HepG2 (cell line): ENCODE measurements around the gene NEGR1. TPM values are rescaled to one million over a fixed set of nuclear protein-coding genes. Genes with fewer than 3 reads are reported as not detected.

Source experiments
- ATAC-seq: fragments of 200-7000 bp; cut with Tn5 transposase; 3 replicates; pipeline ENCODE4 v1.9.1; 2020; ENCODE audit warnings: mild to moderate bottlenecking, moderate library complexity
- BruUV-seq: library from RNA; stranded (reverse); fragments of 400-500 nt; replicated peaks from 2 replicates; lab custom pipeline; 2021; lab: Mats Ljungman, UMichigan
- CTCF ChIA-PET: fragments of 300-600 bp; formaldehyde crosslinking; extraction: SDS; loops from one replicate; lab custom pipeline; 2021; ENCODE audit warnings: low total read pairs, inconsistent platforms, low intra/inter-chr PET ratio; lab: Yijun Ruan, JAX
- POLR2A ChIA-PET: fragments of 350-600 bp; sonication (Branson Sonifier 250); formaldehyde crosslinking; loops from one replicate; lab custom pipeline; 2020; ENCODE audit warnings: antibody characterized with exemption, inconsistent platforms; lab: Yijun Ruan, JAX
- DNase-seq: peaks from one replicate; pipeline ENCODE4 v3.0.0-alpha.2; 2015; ENCODE audit warnings: low spot score
- FAIRE-seq: peaks from 3 replicates; lab custom pipeline; 2011; peaks lifted over from hg19 to GRCh38; lab: Jason Lieb, UNC
- H2AFZ ChIP-seq: one replicate; pipeline ENCODE4 v1.6.1; 2011; ENCODE audit warnings: low read length, inconsistent platforms
- H3K27ac ChIP-seq: fragments of 300-600 bp; 3 replicates; pipeline ENCODE4 v1.8.0; 2011; ENCODE audit warnings: mixed run types, mild to moderate bottlenecking, mixed read lengths, low read length, inconsistent platforms; ENCODE audit not compliant: insufficient read depth; ENCODE audit errors: extremely low read length
- H3K27me3 ChIP-seq, 2 experiments: fragments of 200-600 bp in 1 of 2; 2 replicates in 1 of 2; 3 replicates in 1 of 2; pipeline versions ENCODE4 v1.6.0 to v1.8.0; 2011; ENCODE audit warnings: low read length in 2 of 2, mild to moderate bottlenecking in 2 of 2, moderate library complexity in 2 of 2, inconsistent platforms in 1 of 2; ENCODE audit not compliant: insufficient read depth in 2 of 2, control insufficient read depth in 1 of 2
- H3K36me3 ChIP-seq, 2 experiments: fragments of 200-600 bp in 1 of 2; replicated peaks in 1 of 2; 2 replicates in 1 of 2; 3 replicates in 1 of 2; pipeline versions ENCODE4 v1.5.1 to v1.8.0; 2011; ENCODE audit warnings: low read length in 2 of 2, inconsistent platforms in 1 of 2; ENCODE audit not compliant: insufficient read depth in 2 of 2, control insufficient read depth in 1 of 2
- H3K4me1 ChIP-seq: 2 replicates; pipeline ENCODE4 v1.5.1; 2012; ENCODE audit warnings: low read length, inconsistent platforms; ENCODE audit not compliant: insufficient read depth
- H3K4me2 ChIP-seq: 2 replicates; pipeline ENCODE4 v1.6.0; 2011; ENCODE audit warnings: low read depth, low read length, inconsistent platforms
- H3K4me3 ChIP-seq, 3 experiments: fragments of 200-600 bp in 1 of 3; sonication (generic), shearing (Covaris generic) in 1 of 3; replicated peaks in 1 of 3; 2 replicates each; pipeline ENCODE4 v1.5.1; 2011 to 2016; ENCODE audit warnings: low read length in 3 of 3, inconsistent platforms in 2 of 3, low read depth in 2 of 3, mild to moderate bottlenecking in 2 of 3, control low read depth in 1 of 3, mixed read lengths in 1 of 3; ENCODE audit not compliant: insufficient read depth in 1 of 3
- H3K79me2 ChIP-seq: one replicate; pipeline ENCODE4 v1.6.1; 2011; ENCODE audit warnings: low read length, inconsistent platforms; ENCODE audit not compliant: insufficient read depth
- H3K9ac ChIP-seq: 2 replicates; pipeline ENCODE4 v1.6.0; 2011; ENCODE audit warnings: mild to moderate bottlenecking, low read depth, low read length, inconsistent platforms; ENCODE audit not compliant: insufficient read depth
- H3K9me3 ChIP-seq: 2 replicates; pipeline ENCODE4 v1.5.1; 2012; ENCODE audit warnings: mild to moderate bottlenecking, low read length
- H4K20me1 ChIP-seq: 2 replicates; pipeline ENCODE4 v1.6.0; 2011; ENCODE audit warnings: inconsistent platforms, mild to moderate bottlenecking, low read length, moderate library complexity; ENCODE audit not compliant: insufficient read depth
- DMAP1 ChIP-seq: IDR thresholded peaks from 2 replicates; pipeline ENCODE4 v1.6.1; 2016
- JDP2 ChIP-seq: sonication (generic); formaldehyde crosslinking; IDR thresholded peaks from 2 replicates; pipeline ENCODE4 v1.8.1; 2022; ENCODE audit warnings: missing genetic modification reagents, borderline replicate concordance
- MXD4 ChIP-seq: IDR thresholded peaks from 2 replicates; pipeline ENCODE4 v1.6.1; 2016; ENCODE audit warnings: mild to moderate bottlenecking, missing biosample characterization, missing genetic modification reagents
- PLRG1 ChIP-seq: fragments of 450-650 bp; conservative IDR thresholded peaks from 2 replicates; pipeline ENCODE4 v1.6.1; 2016
- RNF219 ChIP-seq: sonication (generic); formaldehyde crosslinking; IDR thresholded peaks from 2 replicates; pipeline ENCODE4 v1.5.0; 2020; ENCODE audit warnings: mild to moderate bottlenecking, missing genetic modification reagents
- SAP130 ChIP-seq: IDR thresholded peaks from 2 replicates; pipeline ENCODE4 v1.6.1; 2016; ENCODE audit warnings: low read depth
- SKI ChIP-seq: fragments of 450-650 bp; IDR thresholded peaks from one replicate; pipeline ENCODE4 v1.6.1; 2018; ENCODE audit warnings: mild to moderate bottlenecking; ENCODE audit not compliant: partially characterized antibody
- SRSF4 ChIP-seq: fragments of 200-400 bp; formaldehyde crosslinking; IDR thresholded peaks from one replicate; pipeline ENCODE4 v1.6.1; 2018; ENCODE audit warnings: mild to moderate bottlenecking, low read depth, low read length, moderate library complexity; ENCODE audit not compliant: poor library complexity, severe bottlenecking
- YEATS2 ChIP-seq: sonication (generic); formaldehyde crosslinking; IDR thresholded peaks from 2 replicates; pipeline ENCODE4 v1.4.0; 2020; ENCODE audit warnings: missing genetic modification reagents, borderline replicate concordance
- ZBTB3 ChIP-seq: sonication (generic); formaldehyde crosslinking; IDR thresholded peaks from 2 replicates; pipeline ENCODE4 v1.4.0; 2020; ENCODE audit warnings: low read depth, mild to moderate bottlenecking, moderate library complexity, missing genetic modification reagents, borderline replicate concordance
- ZC3H4 ChIP-seq: sonication (generic); formaldehyde crosslinking; IDR thresholded peaks from 2 replicates; pipeline ENCODE4 v1.4.0; 2020; ENCODE audit warnings: missing genetic modification reagents, borderline replicate concordance
- ZFP36L1 ChIP-seq: sonication (generic); formaldehyde crosslinking; IDR thresholded peaks from 2 replicates; pipeline ENCODE4 v1.8.0; 2022; ENCODE audit warnings: mild to moderate bottlenecking, missing genetic modification reagents, moderate library complexity
- ZNF101 ChIP-seq: sonication (generic); formaldehyde crosslinking; IDR thresholded peaks from 2 replicates; pipeline ENCODE4 v1.4.0; 2020; ENCODE audit warnings: mild to moderate bottlenecking, low read depth, missing genetic modification reagents, borderline replicate concordance
- ZNF224 ChIP-seq: sonication (generic); formaldehyde crosslinking; IDR thresholded peaks from 2 replicates; pipeline ENCODE4 v1.5.0; 2020; ENCODE audit warnings: mild to moderate bottlenecking, missing genetic modification reagents
- ZNF451 ChIP-seq: sonication (generic); formaldehyde crosslinking; IDR thresholded peaks from 2 replicates; pipeline ENCODE4 v1.5.0; 2020; ENCODE audit warnings: mild to moderate bottlenecking, missing genetic modification reagents
- ZNF543 ChIP-seq: sonication (generic); formaldehyde crosslinking; IDR thresholded peaks from 2 replicates; pipeline ENCODE4 v1.4.0; 2020; ENCODE audit warnings: mild to moderate bottlenecking, missing genetic modification reagents
- ZZZ3 ChIP-seq: sonication (generic); formaldehyde crosslinking; IDR thresholded peaks from 2 replicates; pipeline ENCODE4 v1.4.0; 2020; ENCODE audit warnings: missing genetic modification reagents, mild to moderate bottlenecking, borderline replicate concordance
- in situ Hi-C: cut with HindIII; loops from 2 replicates; pipeline ENCODE4 v1.10.0; 2017; ENCODE audit warnings: low pct_unique_long_range_greater_than_20kb; ENCODE audit not compliant: extremely low pct_ligation_motif_present
- intact Hi-C: fragments of 100-400 bp; cut with micrococcal nuclease; formaldehyde crosslinking; loops from one replicate; pipeline ENCODE4 v1.10.0; 2022; ENCODE audit not compliant: unreplicated experiment
- polyA plus RNA-seq, 8 experiments: library from polyadenylated mRNA; depleted of rRNA in 3 of 8; stranded (reverse) in 7 of 8; unstranded in 1 of 8; fragments of >200 nt; fragmentation: Illumina TruSeq in 4 of 8; extraction: Trizol in 4 of 8; gene quantifications; 2 replicates each; pipeline versions ENCODE4 v1.2.1 to v1.2.3, GENCODE V29; 2011 to 2016; ENCODE audit warnings: low read depth in 4 of 8, missing spikeins in 1 of 8, mixed read lengths in 1 of 8; ENCODE audit not compliant: insufficient read depth in 1 of 8
- total RNA-seq, 5 experiments: library from RNA; depleted of rRNA; stranded (reverse); fragments of >200 nt; fragmentation: Illumina TruSeq; extraction: Trizol; gene quantifications; 2 replicates each; pipeline ENCODE4 v1.2.3, GENCODE V29; 2016; ENCODE audit warnings: low read depth in 1 of 5
- TF ChIP-seq, protein P1 (sequence below), 2 experiments: sonication (generic) in 1 of 2; formaldehyde crosslinking in 1 of 2; IDR thresholded peaks; 2 replicates each; pipeline versions ENCODE4 v1.5.1 to v1.6.1; 2011 to 2020; ENCODE audit warnings: borderline replicate concordance in 1 of 2, low read depth in 1 of 2, low read length in 1 of 2, mild to moderate bottlenecking in 1 of 2, missing genetic modification reagents in 1 of 2, moderate library complexity in 1 of 2

NEGR1 gene
- total and polyA plus RNA-seq, 2 of the 13 experiments (the other 11 are each of a cell fraction or from before 2014, with no cell fraction given), result not detected

- ChIA-PET POLR2A (no interaction called here), CTCF (no interaction called here)
- no peaks in the 10 kb centered on the region for H3K79me2 ChIP-seq
- TF ChIP-seq ZNF543 (CRISPR knock-in tag) (no peak), JDP2 (CRISPR knock-in tag) (no peak), PLRG1 (no peak), SKI (no peak), ZFP36L1 (CRISPR knock-in tag) (no peak), ZNF224 (CRISPR knock-in tag) (no peak), SAP130 (CRISPR knock-in tag) (no peak), RNF219 (CRISPR knock-in tag) (no peak), DMAP1 (CRISPR knock-in tag) (no peak), YEATS2 (no peak), ZNF451 (CRISPR knock-in tag) (no peak), ZZZ3 (no peak), SRSF4 (no peak), ZNF101 (CRISPR knock-in tag) (no peak), ZC3H4 (CRISPR knock-in tag) (no peak), ZBTB3 (CRISPR knock-in tag) (no peak), MXD4 (no peak)
- TF ChIP-seq, protein P1, sequence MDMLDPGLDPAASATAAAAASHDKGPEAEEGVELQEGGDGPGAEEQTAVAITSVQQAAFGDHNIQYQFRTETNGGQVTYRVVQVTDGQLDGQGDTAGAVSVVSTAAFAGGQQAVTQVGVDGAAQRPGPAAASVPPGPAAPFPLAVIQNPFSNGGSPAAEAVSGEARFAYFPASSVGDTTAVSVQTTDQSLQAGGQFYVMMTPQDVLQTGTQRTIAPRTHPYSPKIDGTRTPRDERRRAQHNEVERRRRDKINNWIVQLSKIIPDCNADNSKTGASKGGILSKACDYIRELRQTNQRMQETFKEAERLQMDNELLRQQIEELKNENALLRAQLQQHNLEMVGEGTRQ (IDR thresholded peaks at IDR 0.05; ENCODE audit: low read depth, low read length), result no peak
- TF ChIP-seq, protein P1 (CRISPR knock-in tag; IDR thresholded peaks at IDR 0.05; ENCODE audit: borderline replicate concordance), result no peak
- ATAC-seq (no peak), DNase-seq (no peak), FAIRE-seq (no peak)
- no peaks in the 10 kb centered on the region for H3K36me3 ChIP-seq
- H2AFZ ChIP-seq, result no peak overlapping the region
- H3K9ac ChIP-seq, result no peak overlapping the region
- no peak overlapping the region for H3K27ac ChIP-seq
- H3K4me3 ChIP-seq, result no peak overlapping the region
- no peaks in the 10 kb centered on the region for H3K9me3 ChIP-seq
- no TSS peak for BruUV-seq
- no peaks in the 10 kb centered on the region for H4K20me1 ChIP-seq
- peaks cover 24% of the 10 kb centered on the region for H3K4me1 ChIP-seq
- H3K4me2 ChIP-seq, result no peak overlapping the region
- in situ Hi-C loops, result no loop called here
- intact Hi-C loops, result loop anchor here (5.0 kb wide), 1 partner anchor 202 kb away; no protein-coding TSS in a partner anchor
- H3K27me3 ChIP-seq, result peaks cover 0 to 32% of the 10 kb centered on the region in 2 experiments; a peak in 4 of 5 replicates
These were observed 2.2 kb downstream of the NEGR1 start for GRCh38 chr1:72280131-72280530.
